Body of pancreas (tissue), 4 donors: ENCODE measurements around the gene CCDC63.

Experiments used
- CTCF ChIP-seq, 7 experiments: fragments of 450-650 bp in 4 of 7; fragments of 200-600 bp in 3 of 7; sonication (generic) in 3 of 7; IDR thresholded peaks; one replicate each; pipeline ENCODE4 v1.5.1; 2016 to 2019; ENCODE audit warnings: antibody characterized with exemption in 7 of 7
- POLR2A ChIP-seq, 3 donors: fragments of 450-650 bp; IDR thresholded peaks; one replicate each; pipeline ENCODE4 v1.6.1; 2016; ENCODE audit warnings: antibody characterized with exemption in 3 of 3, mild to moderate bottlenecking in 2 of 3

- TF ChIP-seq CTCF (IDR thresholded peaks at IDR 0.05): no peak
- no peak for TF ChIP-seq POLR2A (IDR thresholded peaks at IDR 0.05)
These were observed 94.6 kb downstream of the CCDC63 start for GRCh38 chr12:110941391-110941790.
